ENCODE results near the gene ARID4B.

ARID4B gene

DNA sequence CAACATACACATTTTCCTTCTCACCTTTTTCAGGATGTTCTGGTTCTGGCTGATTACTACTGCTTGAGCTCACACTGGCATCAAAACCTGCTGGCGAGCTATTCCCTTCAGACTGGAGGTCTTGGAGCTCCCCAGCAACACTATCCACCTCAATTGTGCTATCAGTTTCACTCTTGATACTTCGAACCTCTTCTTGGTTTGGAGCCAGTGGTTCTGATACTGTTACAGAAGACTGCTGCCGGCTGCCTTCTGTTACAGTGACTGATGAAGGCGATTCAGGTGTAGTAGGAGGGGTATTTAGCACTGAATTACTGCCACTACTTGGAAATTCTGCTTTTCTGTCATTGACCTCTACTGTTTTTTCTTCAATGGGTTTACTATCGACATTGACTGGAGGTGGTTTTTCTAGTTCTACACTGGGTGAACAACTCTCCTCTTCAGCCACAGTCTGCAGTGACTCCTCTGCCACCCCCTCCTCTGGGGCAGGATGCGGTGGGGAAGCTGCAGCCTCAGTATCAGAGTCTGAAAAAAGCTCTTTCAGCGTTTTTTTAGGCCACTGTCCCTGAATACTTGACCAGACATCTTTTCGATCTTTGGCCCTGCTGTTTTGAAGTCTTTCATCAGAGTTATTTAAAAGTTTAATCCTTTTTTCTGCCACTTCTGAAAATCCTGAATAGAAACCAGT lies 146.3 kb downstream of the ARID4B start:
- no peak overlapping the region for H3K4me3 ChIP-seq (ENCODE audit: low read depth, low read length)
- TF ChIP-seq, protein P1, sequence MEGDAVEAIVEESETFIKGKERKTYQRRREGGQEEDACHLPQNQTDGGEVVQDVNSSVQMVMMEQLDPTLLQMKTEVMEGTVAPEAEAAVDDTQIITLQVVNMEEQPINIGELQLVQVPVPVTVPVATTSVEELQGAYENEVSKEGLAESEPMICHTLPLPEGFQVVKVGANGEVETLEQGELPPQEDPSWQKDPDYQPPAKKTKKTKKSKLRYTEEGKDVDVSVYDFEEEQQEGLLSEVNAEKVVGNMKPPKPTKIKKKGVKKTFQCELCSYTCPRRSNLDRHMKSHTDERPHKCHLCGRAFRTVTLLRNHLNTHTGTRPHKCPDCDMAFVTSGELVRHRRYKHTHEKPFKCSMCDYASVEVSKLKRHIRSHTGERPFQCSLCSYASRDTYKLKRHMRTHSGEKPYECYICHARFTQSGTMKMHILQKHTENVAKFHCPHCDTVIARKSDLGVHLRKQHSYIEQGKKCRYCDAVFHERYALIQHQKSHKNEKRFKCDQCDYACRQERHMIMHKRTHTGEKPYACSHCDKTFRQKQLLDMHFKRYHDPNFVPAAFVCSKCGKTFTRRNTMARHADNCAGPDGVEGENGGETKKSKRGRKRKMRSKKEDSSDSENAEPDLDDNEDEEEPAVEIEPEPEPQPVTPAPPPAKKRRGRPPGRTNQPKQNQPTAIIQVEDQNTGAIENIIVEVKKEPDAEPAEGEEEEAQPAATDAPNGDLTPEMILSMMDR (IDR thresholded peaks at IDR 0.05; ENCODE audit: borderline replicate concordance, insufficient read depth, low read depth, low read length), result no peak

- TF ChIP-seq, protein P1 (IDR thresholded peaks at IDR 0.05; ENCODE audit: borderline replicate concordance, insufficient read depth, low read depth, low read length), result no peak
- H3K4me3 ChIP-seq (ENCODE audit: low read depth, low read length), result no peak overlapping the region
These were observed 147.0 kb downstream of the ARID4B start for GRCh38 chr1:235180916-235181460.

DNA sequence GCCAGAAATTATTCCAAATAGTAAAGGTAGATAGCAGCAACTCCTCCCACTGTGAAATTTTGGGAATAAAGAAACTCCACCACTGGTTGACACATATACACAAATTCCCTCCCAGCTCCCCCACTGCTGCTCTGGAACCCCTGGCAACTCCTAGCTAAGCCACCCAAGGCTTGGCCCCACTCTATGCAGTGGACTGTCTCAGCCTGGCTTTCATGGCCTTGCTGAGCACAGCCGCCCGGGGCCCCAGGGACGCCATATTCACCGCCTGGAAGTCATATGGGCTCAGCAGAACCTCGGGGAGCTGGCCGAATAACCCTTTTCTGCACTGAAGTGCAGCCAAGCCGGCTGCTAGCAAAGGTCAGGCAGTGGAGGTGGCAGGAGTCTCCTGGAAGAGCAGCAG lies 151.5 kb downstream of the ARID4B start:
- TF ChIP-seq, protein P1 (IDR thresholded peaks at IDR 0.05; ENCODE audit: borderline replicate concordance, insufficient read depth, low read depth, low read length), result no peak
- no peak overlapping the region for H3K4me3 ChIP-seq (ENCODE audit: low read depth, low read length)

GRCh38 chr1:235169986-235170385 lies 158.0 kb downstream of the ARID4B start:
- no peak overlapping the region for H3K4me3 ChIP-seq (ENCODE audit: low read depth, low read length)
- TF ChIP-seq, protein P1 (IDR thresholded peaks at IDR 0.05; ENCODE audit: borderline replicate concordance, insufficient read depth, low read depth, low read length), result no peak

DNA sequence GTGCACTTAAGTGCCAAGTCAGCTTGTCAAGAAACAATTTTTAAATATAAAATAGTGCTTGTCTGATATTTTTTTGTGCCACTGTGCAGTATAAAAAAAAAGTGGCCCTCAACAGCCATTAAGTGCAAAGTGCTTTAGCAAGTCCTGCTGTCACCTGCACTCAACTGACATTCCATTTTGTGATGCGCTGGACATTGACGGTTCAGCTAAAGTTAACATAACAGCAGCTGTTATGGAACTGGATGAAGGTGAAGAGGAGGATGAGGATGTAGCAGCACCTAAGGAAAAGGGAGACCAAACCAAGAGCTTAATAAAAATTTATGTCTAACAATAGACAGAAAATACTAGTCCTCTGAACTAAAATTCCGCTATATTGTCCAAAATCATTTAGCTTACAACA lies 159.6 kb downstream of the ARID4B start:
- H3K4me3 ChIP-seq (ENCODE audit: low read depth, low read length), result no peak overlapping the region
- TF ChIP-seq, protein P1 (IDR thresholded peaks at IDR 0.05; ENCODE audit: borderline replicate concordance, insufficient read depth, low read depth, low read length), result no peak

DNA sequence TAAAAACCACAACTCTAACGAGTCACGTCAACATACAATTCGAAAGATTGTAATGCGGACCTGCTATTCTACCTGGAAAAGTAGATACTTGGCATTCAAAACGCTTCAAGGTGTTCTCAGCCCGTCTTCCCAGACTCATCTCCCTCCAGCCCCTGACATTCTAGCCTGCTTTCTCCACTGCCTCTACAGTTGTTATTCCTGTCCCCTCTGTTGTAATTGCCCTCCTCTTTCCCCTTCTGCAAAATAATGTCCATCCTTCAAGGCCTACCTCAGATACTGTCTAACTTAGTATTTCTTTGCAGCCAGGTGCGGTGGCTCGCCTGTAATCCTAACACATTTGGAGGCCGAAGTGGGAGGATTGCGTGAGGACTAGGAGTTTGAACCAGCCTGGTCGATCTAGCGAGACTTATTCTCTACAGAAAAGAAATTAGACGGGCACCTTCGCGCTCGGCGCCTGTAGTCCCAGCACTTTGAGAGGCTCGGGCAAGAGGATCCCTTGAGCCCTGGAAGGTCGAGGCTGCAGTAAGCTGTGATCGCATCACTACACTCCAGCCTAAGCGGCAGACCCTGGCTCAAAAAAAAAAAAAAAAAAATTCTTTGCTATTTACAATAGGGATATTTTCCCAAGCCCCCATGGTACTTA lies 166.2 kb downstream of the ARID4B start:
- H3K4me3 ChIP-seq (ENCODE audit: low read depth, low read length), result peak overlapping the region; percentile 96
- TF ChIP-seq, protein P1 (IDR thresholded peaks at IDR 0.05; ENCODE audit: borderline replicate concordance, insufficient read depth, low read depth, low read length), result no peak
